Endothelial cell (in vitro differentiated cells): ENCODE measurements around the gene RPS6KA2. TPM values are rescaled to one million over a fixed set of nuclear protein-coding genes. Genes with fewer than 3 reads are reported as not detected.
A peak's percentile ranks its signal among the peaks of the same experiment; 100 is the strongest.
"Not testable (repeated sequence)": the region's sequence is repeated elsewhere in the genome, so short reads cannot be mapped to it uniquely, and the experiment has no call there.

ENCODE experiments used
- DNase-seq: peaks from one replicate; pipeline ENCODE4 v3.0.0; 2021; ENCODE audit warnings: low spot score
- H3K27ac Mint-ChIP-seq: one replicate; pipeline ENCODE4 v1.8.0; 2021; ENCODE audit warnings: mixed read lengths, inconsistent platforms; ENCODE audit not compliant: unreplicated experiment
- H3K27me3 Mint-ChIP-seq: one replicate; pipeline ENCODE4 v1.8.0; 2021; ENCODE audit warnings: mild to moderate bottlenecking, moderate library complexity, mixed read lengths, inconsistent platforms; ENCODE audit not compliant: unreplicated experiment
- H3K36me3 Mint-ChIP-seq: one replicate; pipeline ENCODE4 v1.8.0; 2021; ENCODE audit warnings: mild to moderate bottlenecking, low read depth, mixed read lengths, inconsistent platforms; ENCODE audit not compliant: unreplicated experiment
- H3K4me1 Mint-ChIP-seq: one replicate; pipeline ENCODE4 v1.8.0; 2021; ENCODE audit warnings: mild to moderate bottlenecking, mixed read lengths, inconsistent platforms; ENCODE audit not compliant: unreplicated experiment
- H3K4me3 Mint-ChIP-seq: one replicate; pipeline ENCODE4 v1.8.0; 2021; ENCODE audit warnings: mild to moderate bottlenecking, mixed read lengths, inconsistent platforms; ENCODE audit not compliant: unreplicated experiment
- H3K9me3 Mint-ChIP-seq: one replicate; pipeline ENCODE4 v1.8.0; 2021; ENCODE audit warnings: mixed read lengths, inconsistent platforms; ENCODE audit not compliant: unreplicated experiment
- total RNA-seq: library from RNA; stranded (reverse); fragmentation: NEBNext Ultra II Directional; extraction: Animal tissue kit (Norgen Biotek cat#: 25700); gene quantifications from one replicate; pipeline ENCODE4 v1.2.1, GENCODE V29; 2021; ENCODE audit not compliant: unreplicated experiment
- TF ChIP-seq, protein P1 (sequence below): fragments of 200-600 bp; sonication (generic); IDR thresholded peaks from one replicate; pipeline ENCODE4 v1.5.0; 2021; ENCODE audit warnings: antibody characterized with exemption; ENCODE audit not compliant: unreplicated experiment

The RPS6KA2 gene
- total RNA-seq, 1 donor from 2014 or later: 105 TPM

DNA sequence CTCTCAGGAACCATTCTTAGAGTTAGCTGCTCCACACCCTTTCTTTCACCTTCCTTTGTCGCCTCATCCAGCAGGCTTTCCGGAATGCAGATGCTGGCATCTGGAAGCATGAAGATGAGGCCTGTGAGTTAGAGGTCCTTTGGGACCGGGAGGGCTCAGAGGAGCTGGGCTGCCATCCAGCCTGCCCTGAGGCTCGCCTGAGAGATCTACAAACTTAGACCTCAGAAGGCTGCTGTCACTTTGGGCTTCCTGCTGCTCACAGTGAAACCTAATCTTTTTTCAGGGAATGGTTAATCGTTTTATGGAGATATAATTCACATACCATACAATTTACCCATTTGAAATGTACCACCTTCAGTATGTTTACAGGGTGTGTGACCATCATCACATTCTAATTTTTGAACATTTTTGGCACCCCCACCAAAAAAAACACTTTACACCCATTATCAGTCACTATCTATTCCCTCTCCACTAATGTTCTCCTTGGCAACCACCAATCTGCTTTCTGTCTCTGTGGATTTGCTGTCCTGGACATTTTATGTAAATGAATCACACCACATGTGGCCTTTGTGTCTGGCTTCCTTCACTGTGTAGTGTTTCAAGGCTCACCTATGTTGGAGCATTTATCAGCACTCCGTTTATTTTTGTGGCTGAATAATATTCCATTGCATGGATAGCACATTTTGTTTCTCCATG is 224.3 kb downstream of the RPS6KA2 start:
- DNase-seq: no peak
- H3K9me3 Mint-ChIP-seq: no peaks in the 10 kb centered on the region
- peaks cover 12% of the 10 kb centered on the region for H3K27me3 Mint-ChIP-seq
- peaks cover 6% of the 10 kb centered on the region for H3K36me3 Mint-ChIP-seq
- TF ChIP-seq, protein P1, sequence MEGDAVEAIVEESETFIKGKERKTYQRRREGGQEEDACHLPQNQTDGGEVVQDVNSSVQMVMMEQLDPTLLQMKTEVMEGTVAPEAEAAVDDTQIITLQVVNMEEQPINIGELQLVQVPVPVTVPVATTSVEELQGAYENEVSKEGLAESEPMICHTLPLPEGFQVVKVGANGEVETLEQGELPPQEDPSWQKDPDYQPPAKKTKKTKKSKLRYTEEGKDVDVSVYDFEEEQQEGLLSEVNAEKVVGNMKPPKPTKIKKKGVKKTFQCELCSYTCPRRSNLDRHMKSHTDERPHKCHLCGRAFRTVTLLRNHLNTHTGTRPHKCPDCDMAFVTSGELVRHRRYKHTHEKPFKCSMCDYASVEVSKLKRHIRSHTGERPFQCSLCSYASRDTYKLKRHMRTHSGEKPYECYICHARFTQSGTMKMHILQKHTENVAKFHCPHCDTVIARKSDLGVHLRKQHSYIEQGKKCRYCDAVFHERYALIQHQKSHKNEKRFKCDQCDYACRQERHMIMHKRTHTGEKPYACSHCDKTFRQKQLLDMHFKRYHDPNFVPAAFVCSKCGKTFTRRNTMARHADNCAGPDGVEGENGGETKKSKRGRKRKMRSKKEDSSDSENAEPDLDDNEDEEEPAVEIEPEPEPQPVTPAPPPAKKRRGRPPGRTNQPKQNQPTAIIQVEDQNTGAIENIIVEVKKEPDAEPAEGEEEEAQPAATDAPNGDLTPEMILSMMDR: no peak
- peaks cover 3% of the 10 kb centered on the region for H3K4me1 Mint-ChIP-seq
- peak overlapping the region; percentile 63 for H3K4me3 Mint-ChIP-seq
- no peak overlapping the region for H3K27ac Mint-ChIP-seq

DNA sequence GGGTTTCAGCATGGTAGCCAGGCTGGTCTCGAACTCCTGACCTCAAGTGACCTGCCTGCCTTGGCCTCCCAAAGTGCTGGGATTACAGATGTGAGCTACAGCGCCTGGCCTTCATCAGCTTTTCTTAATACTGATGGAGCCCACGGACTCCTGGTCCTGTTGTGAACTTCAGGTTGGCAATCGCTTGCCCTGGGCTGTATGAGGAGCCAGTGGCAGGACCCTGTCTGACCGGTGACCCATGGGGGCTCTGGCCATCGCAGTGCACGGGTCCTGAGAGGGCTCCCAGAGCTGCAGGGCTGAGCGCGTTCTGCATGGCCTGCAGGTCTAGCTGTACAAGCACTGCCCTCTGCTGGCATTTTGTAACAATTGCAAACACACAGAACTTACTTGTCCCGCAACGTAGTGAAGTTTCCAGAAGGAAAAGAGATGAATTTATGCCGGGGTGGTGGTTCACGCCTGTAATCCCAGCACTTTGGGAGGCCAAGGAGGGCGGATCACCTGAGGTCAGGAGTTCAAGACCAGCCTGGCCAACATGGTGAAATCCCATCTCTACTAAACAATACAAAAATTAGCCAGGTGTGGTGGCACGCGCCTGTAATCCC is 226.3 kb downstream of the RPS6KA2 start:
- not testable (repeated sequence) for H3K27ac Mint-ChIP-seq, H3K27me3 Mint-ChIP-seq, H3K4me3 Mint-ChIP-seq, H3K9me3 Mint-ChIP-seq, H3K4me1 Mint-ChIP-seq, H3K36me3 Mint-ChIP-seq
- TF ChIP-seq, protein P1: peak; percentile 75
- DNase-seq: peak; percentile 71

DNA sequence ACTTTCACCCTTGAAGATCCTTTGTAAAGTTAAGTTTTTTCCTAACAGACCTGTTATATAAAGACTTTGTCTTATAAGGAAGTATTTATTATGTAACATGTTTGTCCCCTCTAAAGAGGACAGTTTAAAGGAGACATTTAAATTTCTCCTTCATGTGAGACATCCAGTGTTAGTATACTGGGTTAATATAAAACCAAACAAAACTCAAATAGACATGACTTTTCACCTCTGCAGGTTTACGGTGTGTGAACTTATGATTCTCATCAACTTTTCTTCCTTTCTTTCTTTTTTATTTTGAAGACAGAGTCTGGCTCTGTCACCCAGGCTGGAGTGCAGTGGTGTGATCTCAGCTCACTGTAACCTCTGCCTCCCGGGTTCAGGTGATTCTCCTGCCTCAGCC is 226.9 kb downstream of the RPS6KA2 start:
- TF ChIP-seq, protein P1: no peak
- Mint-ChIP-seq H3K9me3 (no peaks in the 10 kb centered on the region), H3K4me3 (no peak overlapping the region), H3K4me1 (peaks cover 3% of the 10 kb centered on the region), H3K27ac (no peak overlapping the region), H3K27me3 (peaks cover 7% of the 10 kb centered on the region), H3K36me3 (no peaks in the 10 kb centered on the region)
- no peak for DNase-seq

DNA sequence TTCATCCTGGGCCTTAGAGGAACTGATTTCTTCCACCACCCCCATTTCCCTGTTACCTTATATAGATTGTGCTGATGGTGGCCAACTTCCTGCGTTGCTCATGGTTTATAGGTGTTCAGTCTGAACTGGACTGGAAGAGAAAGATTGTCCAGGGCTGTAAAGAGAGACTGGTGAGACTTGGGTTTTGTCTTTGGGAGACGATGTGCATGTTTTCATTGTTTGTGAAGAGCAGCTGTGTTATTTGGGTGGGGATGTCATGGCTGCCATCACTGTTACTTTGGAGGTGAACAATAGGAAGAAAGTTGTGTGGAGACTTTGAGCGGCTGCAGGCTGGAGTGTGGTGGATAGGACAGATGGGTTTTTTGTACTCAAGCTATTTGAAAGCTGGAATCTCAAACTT is 228.7 kb downstream of the RPS6KA2 start:
- H3K9me3 Mint-ChIP-seq: no peaks in the 10 kb centered on the region
- H3K4me1 Mint-ChIP-seq: peaks cover 3% of the 10 kb centered on the region
- TF ChIP-seq, protein P1: no peak
- no peak overlapping the region for H3K4me3 Mint-ChIP-seq
- no peak for DNase-seq
- no peaks in the 10 kb centered on the region for H3K36me3 Mint-ChIP-seq
- H3K27me3 Mint-ChIP-seq: peaks cover 10% of the 10 kb centered on the region
- peak overlapping the region; percentile 33 for H3K27ac Mint-ChIP-seq

DNA sequence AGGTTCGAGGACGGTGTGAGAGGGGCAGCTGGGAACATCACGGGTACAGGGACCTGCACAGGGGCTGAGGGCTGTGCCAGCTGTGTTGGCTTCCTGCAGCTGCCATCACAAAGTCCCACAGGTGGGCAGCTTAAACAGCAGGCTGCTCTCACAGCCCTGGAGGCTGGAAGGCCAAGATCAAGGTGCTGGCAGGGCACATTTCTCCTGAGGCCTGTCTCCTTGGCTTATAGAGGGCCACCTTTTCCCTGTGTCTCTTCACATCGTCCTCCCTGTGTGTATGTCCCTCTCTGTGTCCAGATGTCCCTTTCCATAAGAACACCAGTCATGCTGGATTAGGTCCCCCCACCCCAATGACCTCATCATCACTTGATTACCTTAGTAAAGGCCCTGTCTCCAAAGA is 229.2 kb downstream of the RPS6KA2 start:
- peaks cover 3% of the 10 kb centered on the region for H3K4me1 Mint-ChIP-seq
- no peaks in the 10 kb centered on the region for H3K9me3 Mint-ChIP-seq
- DNase-seq: no peak
- H3K4me3 Mint-ChIP-seq: no peak overlapping the region
- peaks cover 10% of the 10 kb centered on the region for H3K27me3 Mint-ChIP-seq
- H3K27ac Mint-ChIP-seq: no peak overlapping the region
- no peaks in the 10 kb centered on the region for H3K36me3 Mint-ChIP-seq
- TF ChIP-seq, protein P1: no peak
